ENCODE measurements around the gene GNAS.

The GNAS gene

DNA sequence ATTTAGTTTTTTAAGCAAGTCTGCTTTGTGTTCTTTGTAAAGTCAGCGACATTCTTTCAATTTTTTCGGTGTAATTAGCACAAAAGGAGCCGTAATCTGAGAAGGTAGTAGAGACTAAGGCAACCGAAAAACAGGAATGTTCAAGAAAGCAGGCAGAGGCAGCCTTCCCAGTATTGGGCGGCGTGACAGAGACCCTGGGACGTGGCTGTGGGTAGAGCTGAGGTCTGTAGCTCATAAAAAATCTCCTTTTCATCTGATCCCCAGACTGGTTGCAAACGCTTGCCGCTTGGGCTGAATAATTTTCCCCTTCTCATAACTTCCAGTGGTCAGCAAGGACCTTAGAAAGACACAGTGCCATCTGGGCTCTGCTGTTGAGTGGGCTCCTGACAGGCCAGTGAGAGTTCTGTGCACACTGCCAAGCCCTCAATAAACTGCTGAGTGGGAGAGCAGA, 30.8 kb downstream of the GNAS start:
- DNase-seq, result no peak

DNA sequence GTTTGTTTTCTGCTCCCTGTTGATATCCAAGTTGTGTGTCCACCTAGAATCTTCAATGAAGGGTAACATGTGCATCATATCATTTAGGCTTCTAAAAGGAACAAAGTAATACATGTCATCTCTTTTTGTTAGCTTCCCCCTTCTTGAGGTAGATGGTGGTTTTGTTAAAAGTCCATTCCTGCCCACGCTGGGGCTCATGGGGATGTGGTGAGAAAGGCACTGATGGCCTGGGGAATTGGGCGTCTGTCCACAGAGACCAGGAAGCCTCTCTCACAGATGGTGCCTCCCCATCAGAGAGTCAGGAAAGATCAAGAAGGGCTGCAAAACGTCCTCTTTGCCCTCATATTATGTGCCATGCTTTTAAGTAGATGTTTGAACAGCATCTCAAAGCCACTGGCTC, 32.5 kb downstream of the GNAS start:
- DNase-seq, result no peak

DNA sequence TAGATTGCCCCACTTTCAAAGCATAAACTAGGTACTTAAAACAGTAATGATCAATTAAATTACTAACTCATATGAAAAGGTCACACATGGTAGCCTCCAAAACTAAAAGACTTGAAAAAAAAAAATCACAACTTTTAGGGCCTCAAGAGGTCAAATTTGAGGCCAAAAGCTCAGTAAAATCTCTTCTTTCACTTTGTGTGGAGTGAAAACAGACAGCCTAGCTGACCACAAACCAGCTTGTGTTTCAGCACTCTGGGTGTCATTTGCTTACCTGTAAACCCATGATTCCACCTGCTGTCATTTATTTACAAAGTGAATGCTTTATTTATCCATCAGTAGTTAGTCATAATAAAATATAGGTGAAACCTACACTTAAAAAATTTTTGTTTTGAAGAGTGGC, 34.0 kb downstream of the GNAS start:
- DNase-seq, result no peak

DNA sequence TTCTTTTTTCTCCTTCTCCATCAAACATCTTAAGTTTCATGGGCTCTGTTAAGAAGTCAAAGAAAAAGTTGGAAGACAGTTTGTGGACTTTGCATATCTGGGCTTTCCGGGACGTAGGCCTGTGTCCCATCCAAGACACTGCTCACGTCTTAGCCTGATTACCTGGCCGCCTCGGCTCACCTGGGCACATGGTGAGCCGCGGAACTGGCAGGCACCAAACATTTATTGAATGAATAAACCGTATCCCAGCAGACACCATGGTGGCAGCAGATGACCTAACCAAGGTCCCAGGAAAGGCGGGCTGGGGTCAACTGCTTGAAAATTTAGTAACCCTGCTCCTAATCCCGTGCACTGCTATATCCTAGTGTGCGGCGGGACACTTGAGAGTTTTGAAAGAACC, 35.6 kb downstream of the GNAS start:
- DNase-seq, result no peak

DNA sequence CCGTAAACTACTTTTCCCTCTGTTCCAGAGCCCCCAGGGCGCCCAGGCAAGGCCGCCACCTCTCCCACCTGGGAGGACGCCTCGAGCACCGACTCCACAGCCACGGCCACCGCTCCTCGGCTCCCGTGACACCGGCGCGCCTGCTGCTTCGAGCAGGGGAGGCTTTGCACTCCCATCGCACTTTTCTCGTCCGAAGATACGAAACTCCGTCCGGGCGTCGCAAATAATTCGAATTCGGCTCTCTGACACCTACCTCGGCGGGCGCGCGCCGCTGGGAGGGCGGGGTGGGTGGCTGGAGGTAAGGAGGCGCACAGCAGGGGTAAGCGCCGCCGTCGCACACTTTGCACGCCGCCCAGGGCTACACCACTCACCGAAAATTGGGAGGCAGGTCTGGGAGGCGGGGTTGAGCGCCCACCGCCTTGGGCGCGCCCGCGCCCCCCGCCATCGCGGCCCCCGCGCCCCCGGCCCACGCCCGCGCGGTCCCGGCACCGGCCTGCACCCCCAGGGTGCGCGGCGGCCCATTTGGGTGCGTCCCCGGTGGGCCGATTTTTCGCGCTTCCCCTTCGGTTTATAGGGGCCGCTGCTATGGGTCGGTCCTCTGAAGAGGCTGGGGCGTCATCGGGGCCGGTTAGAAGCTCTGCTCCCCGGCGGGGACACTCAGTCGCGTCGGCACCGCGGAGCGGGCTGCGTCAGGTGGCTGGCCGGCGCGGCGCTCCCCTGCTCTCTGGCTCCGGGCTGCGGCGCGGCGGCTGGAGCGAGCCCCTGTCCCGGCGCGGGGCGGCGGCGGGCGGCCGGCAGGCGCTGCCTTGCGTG, 36.2 kb downstream of the GNAS start:
- peak; percentile 77 for DNase-seq

DNA sequence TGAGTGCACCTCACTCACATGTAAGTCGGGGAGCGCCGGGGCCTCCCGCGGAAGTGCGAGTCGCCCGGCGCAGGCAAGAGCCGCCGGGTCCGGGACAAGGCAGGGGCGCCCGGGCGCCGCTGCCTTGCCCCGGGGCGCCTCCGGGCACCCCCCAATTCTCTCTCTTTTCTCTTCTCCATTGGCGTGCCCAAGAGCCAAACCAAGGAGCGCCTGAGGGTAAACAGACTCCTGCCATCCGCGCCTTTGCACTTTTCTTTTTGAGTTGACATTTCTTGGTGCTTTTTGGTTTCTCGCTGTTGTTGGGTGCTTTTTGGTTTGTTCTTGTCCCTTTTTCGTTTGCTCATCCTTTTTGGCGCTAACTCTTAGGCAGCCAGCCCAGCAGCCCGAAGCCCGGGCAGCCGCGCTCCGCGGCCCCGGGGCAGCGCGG, 36.8 kb downstream of the GNAS start:
- DNase-seq, result no peak

DNA sequence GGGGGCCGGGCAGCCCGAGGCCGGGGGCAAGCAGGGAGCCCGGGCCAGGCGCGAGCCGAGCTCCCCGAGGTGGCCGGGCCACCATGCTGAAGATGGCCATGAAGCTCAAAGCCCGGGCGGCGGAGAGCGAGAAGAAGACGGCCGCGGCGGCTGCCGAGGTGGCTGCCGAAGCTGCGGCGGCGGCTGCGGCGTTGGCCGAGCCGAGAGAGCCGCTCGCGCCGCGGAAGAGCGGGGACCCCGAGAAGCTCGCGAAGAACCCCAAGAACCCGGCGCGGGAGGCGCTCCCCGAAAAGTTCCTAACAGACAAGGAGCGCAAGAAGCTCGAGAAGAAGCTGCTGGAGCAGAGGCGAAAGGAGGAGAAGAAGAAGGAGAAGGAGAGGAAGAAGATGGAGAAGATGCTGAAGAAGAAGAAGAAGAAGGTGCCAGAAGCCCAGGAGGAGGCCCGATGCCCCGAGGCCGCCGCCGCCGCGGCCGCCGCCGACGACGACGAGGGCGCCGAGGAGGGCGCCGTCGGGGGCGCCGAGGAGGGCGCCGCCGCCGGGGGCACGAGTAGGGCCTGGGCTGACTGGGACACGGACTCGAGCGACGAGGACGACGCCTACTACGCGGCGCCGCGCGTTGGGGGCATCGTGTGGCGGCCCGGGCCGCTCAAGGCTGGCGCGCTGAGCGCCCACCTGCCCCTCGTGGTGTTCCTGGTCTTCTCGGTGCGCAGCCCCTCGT, 37.4 kb downstream of the GNAS start:
- DNase-seq, result peak; percentile 49

DNA sequence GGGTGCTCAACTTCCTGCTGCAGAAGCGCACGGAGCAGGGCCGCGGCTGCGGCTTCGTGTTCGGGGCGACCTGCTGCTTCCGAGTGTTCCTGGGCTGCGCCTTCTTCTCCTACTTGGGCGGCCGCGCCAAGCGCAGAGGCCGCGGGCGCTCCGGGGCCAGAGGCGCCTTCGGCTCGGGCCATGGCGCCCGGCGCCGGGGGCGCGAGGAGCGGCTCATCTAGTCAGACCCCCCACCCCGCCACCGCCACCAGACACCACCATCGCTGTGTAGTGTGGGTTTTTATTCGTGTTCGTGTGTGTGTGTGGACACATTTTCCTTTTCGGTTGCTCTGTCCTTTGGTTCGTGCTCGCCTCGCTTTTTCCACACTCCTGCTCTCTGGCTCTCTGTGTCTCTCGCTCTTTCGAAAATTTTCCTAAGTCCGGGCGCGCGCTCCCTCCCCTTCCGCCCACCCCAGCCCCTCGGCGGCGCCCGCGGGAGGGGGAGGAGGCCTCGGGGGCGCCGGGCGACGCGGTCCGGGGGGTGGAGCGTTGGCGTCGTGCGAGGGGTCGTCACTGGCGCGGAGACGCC, 38.1 kb downstream of the GNAS start:
- peak; percentile 76 for DNase-seq

DNA sequence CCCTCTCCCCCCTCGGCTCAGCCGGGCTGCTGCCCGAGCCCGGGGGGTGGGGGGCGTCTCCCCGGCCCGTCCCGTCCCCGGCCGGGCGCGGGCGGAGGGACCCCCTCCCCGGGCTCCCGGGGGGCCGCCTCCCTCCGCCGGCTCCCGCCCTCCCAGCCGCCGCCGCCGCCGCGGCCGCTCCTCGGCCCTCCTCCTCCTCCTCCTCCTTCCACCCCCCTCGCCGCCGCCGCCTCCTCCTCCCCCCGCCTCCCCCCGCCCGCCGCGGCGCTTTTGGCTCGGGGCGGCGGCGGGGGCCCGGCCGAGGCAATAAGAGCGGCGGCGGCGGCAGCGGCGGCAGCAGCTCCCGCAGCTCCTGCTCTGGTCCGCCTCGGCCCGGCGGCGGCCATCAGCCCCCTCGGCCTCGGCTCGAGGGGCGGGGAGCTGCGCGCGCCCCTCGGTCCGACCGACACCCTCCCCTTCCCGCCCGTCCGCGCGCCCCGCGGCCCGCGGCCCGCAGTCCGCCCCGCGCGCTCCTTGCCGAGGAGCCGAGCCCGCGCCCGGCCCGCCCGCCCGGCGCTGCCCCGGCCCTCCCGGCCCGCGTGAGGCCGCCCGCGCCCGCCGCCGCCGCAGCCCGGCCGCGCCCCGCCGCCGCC, 38.7 kb downstream of the GNAS start:
- peak; percentile 76 for DNase-seq

DNA sequence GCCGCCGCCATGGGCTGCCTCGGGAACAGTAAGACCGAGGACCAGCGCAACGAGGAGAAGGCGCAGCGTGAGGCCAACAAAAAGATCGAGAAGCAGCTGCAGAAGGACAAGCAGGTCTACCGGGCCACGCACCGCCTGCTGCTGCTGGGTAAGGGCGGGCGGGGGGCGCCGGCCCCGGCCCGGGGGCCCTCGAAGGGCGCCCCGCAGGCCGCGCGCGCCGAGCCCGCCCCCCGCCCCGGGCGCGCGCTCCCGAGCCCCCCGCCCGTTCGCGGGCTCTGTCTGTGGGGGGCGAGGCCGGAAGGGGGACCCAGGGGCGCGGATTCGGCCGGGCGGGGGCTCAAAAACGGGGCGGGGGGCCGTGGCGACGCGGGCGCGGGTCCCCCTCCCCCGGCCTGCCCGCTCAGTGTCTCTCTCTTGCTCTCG, 39.2 kb downstream of the GNAS start:
- DNase-seq, result peak; percentile 47

DNA sequence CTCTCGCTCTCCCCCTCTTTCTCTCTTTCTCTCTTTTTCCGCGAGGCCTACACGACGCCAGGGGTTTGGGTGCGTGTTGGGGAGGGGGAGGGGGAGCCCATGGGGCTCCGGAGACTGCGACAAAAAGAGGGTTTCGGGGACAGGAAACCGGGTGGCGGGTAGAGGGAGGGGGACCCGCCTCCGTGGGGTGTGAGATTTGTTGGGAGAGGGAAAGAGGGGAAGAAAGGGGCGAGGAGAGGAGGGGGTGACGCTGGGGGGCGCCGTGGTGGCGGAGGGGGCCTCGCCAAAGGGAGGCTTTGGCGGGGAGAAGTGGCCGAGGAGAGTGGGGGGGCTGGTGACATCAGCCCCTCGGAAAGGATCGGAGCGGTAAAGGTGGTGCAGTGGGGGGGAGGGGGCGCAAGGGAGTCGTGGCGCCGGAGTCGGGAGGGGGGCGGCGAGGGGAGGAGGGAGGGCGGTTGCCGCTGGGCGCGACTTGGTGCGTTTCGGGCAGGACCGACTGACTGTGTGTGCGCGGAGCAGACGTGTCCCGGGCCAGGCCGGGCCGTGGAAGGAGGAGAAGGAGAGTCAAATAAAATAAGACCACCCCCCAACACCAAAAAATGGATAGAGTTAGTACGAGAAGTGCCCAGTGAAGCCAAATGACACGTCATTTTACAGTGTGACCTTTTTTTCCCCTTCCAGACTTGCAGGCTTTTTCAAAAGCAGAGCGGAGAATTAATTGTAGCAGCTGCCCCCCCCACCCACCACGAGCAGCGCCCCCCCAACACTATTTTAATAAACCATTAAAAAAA, 39.8 kb downstream of the GNAS start:
- DNase-seq, result peak; percentile 57

DNA sequence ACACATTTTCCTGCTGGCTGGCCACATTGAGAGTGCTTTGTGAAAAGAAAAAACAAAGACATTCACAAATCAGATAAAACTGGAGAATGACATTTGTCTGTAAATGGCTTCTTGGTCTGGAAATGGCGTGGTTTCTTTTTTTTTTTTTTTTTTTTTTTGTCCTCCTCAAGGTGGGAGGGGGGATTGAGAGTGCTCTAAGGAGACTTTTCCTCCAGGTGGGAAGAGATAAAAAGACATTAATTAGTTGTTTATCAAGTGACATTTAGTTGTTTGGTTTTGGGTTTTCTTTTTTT, 40.4 kb downstream of the GNAS start:
- DNase-seq, result no peak

DNA sequence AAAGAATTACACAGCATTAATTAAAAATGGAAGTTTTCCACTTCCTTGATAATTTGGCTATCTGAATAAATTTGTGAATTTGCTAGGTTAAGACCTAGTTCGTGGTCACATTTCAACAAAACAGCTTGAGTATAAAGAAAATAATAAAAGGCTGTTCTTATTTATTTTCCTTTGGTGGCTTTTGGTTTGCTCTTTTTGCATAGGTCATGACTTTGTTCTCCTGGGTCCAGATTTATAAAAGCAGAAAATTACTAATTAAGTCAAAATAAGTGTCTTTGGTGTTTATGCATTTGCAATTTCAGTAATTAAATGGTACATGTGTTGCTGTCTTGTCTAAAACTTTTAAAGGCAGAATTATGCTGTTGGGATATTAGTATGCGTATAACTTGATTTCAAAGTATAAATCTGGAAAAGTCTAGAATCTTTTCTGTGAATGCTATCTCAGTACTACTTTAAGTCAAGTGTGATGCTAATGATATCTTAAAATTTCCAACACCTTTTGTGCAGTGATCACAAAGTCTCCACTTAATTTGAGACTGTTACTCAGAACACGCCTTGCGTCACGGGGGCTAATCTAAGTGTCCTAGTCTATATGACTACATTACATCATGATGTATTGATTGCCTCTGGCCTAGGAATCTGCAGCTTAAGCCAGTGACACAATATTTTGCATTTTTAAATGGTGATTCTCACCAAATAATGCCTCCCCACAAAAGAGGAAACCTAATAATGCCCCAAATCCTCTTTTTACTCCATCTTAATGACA, 41.0 kb downstream of the GNAS start:
- DNase-seq, result no peak

DNA sequence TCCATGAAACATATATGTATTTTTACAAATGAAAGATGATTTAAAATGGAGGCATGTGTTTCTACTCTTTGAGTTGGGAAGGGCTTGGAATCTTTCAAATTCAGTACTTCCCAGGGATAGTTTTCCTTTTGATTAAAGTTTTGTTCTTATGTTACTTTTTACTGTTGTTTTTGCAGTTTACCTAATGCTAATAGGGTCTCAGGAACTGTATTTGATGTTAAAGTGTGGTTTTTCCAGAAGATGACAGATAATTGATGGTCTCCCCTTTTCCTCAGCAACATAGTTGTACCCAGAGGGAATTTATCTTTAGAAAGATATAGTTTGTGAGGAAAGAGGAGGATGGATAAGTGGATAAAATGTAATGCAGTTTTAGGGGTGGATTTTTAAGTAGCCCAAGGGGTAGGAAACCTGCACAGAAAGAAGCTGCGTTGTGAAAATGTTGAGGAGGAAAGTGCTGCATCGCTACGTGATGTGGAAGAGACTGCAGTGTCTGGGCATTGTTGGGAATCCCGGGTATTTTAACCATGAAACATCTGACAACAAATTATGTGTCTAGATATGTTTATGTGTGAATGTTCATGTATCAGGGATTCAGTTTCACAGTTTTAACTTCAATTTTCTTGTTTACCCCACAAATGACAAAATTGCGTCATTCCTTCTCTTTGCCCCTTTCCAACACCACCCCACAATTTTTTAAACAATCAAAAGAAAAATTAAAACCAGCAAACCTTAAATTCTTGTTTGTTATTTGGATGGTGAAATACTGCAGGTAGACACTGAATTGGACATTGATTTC, 42.3 kb downstream of the GNAS start:
- DNase-seq, result no peak

DNA sequence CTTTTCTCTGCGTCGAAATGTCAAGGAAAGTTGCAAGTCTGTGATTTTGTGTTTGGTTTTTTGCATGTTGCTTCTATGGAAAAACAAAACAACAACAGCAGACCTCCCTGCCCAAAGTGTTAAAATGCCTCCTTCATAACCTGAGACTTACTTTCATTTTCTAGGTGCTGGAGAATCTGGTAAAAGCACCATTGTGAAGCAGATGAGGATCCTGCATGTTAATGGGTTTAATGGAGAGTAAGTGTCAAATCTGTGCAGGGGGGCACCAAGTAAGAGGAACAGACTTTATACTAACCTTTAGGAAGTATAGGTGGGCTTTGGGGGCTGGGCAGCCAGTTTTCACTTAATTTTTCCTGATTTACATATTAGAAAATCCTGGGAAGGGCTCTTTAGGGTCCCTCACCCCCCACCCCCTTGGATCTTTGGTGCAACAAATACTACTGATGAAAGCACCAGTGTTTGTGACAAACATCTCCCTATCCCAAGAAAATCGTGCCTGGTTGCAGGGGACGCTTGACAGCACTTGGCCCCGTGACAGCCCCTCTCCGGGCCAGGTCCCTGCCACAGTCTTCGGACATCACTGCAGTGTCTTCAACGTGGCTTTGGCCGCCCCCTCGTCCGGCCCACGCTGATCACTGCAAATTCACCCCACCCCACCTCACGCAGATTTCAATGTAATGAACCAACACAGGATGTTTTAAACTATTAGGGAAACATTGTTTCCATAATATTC, 43.1 kb downstream of the GNAS start:
- no peak for DNase-seq

DNA sequence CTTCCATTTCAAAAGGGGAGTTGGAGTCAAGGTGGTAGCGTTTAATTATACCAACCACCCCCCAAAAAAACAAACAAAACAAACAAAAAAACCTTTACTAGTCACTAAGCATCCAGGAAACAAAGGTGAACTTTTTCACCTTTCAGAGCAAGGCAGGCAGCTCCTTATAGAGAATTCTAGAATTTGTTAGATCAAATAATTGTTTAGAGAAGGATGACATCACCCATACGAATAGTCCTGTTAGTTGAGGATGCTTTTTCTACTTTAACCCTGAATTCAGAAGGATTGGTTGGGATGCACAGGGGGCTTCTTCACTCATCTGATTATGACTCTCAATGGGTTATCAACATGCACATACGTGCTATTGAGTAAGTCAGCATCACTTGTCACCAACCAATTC, 44.3 kb downstream of the GNAS start:
- no peak for DNase-seq

DNA sequence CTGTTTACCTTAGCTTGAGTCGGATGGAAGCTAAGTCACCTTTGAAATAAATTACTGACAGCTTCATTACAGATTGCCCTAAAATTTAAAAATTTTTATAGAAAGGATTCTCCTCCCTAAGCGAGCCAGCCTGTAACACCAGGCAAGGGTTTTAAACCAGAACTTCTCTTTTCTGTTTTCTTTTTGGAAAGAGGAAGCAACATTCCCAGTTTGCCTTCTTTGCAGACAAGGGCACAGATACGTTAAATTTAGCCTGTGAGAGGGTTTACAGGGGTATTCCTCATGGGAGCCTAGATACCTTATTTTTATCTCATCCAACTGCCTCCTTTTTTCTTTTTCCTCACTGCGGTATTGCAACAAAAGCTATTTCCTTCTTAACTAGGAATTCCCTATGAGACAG, 45.0 kb downstream of the GNAS start:
- no peak for DNase-seq

DNA sequence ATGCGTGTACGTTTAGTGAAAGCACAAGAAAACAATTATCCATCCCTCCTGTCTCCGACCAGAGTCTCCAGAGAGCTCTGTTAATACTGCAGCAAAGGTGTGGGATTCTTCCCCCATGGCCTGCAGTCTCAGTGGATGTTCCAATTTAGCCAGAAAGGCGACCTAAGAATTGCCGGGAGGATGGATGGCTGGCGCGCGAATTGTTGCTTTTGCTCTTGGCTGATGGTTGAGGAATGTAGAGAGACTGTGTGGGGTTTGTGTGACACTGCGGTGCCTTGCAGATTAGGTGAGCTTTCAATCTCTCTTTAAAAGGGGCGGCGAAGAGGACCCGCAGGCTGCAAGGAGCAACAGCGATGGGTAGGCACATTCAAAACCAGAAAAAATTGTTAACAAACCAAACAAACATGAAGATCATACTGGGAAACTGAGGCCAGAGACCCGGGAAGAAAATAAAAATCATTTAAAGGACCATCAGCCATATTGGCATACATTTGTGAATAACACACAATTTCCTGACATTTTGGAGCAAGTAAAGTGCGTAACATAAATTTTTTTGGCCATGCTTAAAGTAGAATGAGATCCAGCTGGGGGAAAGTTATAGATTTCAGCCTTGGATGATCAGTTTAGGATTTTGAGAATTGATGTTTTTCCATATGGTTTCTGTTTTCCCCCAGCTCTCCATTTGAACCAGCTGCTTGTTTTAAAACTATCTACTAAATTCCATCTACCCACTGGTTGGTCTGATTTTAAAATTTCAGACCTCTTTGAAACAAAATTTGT, 46.3 kb downstream of the GNAS start:
- DNase-seq, result no peak

DNA sequence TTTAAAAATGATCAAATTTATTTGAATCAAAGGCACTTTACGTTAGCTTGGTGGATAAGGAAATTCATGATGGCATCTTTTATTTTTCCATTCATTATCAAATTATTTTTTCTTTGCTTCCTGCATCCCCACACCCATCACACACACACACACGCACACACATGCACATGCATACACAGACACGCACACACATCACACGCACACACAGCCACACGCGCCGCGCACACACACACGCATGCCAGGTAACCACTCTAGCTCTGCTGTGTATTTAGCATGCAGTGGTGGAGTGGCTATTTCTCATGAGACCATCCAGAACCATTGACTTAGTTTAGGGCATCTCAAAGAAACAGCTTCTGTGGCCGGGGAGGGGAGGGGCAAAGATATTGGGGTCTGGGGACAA, 47.0 kb downstream of the GNAS start:
- DNase-seq, result no peak

DNA sequence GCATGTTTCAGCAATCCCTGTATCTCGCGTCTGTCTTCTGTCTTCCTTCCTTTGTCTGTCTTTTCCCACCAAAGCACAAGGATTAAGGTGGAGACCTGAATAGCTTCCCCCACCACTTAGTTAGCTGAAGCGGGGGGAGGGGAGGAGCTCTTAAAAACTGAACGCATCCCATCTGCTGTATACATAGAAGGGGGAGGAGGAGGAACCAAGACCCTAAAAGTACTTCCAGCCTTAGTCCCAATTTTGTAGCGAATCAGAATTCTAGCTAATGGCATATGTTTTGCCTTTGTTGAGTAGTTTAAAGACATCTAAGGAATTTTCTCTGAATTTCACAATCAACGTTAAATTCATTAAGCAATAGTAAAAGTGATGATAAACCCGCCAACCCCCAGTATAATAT, 47.9 kb downstream of the GNAS start:
- DNase-seq, result no peak
